Activated CD4-positive, alpha-beta T cell treated with anti-CD3 and anti-CD28 coated beads, Interleukin-2, amount 50 U/mL, for 1 hour (primary cell): ENCODE results near the gene ICAM3.
A peak's percentile ranks its signal among the peaks of the same experiment; 100 is the strongest.

Experiments
- DNase-seq: peaks from one replicate; pipeline ENCODE4 v3.0.0-alpha.2; 2020

Gene ICAM3

DNA sequence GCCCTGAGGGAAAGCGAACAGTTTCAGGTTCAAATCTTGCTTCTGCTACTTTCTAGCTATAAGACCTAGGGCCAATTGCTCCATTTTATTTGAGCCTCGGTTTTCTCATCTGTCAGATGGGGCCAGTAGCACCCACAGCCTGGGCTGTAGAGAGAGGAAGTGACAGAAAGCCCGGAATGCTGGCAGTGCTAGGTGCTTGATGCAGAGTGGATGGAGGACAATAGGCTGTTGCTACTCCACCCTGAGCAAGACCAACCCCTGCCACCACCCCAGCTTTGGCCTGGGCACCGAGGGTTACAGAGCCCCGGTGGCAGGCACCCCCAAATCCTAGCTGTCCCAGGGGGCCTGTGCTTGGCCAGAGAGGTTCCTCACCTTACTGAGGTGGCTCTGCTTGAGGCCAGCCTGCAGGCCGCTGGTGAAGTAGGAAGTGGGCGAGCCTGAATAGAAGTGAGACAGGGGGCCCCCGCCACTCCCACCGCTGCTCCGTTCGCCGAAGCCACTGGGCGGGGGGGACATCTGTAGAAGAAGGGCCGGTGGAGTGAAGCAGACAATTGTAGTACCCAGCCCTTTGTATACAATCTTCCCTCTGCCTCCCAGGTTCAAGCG lies 21.5 kb downstream of the ICAM3 start:
- no peak for DNase-seq

DNA sequence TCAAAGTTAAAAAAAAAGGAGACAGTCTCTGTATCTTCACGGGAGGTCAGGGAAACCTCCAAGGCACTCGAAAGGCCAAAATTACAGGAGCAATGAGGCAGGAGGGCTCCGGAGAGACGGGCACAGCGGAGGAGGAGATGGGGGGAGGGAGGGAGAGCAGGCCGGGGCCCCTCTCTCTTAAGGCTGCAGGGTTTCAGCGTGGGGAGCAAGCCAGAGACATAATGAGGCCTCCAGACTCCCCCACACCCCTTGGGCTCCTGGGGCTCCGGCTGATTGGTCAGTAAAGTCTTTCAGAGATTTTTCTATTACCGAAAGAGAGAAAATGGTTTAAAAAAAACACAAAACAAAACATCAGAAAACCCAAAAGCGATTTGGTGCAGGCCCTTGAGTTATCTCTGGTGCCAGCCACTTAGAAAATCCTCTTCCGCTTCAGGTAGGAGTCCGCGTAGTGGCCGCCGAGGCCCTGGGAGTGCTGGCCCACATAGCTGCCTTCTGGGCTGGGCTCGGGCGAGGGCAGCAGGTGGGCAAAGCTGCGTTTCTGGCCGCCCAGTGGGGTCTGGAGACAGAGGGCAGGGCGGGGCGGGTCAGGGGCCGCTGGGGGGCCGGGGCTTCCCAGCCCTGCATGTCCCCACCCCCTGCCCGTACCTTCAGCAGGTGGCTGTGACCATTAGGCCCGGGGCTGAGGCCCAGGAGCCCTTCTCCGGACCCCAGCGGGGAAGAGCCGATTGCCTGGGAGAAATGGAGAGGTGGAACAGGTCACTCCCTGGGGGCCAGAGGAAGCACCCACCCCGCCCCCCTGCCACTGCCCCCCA lies 22.2 kb downstream of the ICAM3 start:
- DNase-seq, result no peak

DNA sequence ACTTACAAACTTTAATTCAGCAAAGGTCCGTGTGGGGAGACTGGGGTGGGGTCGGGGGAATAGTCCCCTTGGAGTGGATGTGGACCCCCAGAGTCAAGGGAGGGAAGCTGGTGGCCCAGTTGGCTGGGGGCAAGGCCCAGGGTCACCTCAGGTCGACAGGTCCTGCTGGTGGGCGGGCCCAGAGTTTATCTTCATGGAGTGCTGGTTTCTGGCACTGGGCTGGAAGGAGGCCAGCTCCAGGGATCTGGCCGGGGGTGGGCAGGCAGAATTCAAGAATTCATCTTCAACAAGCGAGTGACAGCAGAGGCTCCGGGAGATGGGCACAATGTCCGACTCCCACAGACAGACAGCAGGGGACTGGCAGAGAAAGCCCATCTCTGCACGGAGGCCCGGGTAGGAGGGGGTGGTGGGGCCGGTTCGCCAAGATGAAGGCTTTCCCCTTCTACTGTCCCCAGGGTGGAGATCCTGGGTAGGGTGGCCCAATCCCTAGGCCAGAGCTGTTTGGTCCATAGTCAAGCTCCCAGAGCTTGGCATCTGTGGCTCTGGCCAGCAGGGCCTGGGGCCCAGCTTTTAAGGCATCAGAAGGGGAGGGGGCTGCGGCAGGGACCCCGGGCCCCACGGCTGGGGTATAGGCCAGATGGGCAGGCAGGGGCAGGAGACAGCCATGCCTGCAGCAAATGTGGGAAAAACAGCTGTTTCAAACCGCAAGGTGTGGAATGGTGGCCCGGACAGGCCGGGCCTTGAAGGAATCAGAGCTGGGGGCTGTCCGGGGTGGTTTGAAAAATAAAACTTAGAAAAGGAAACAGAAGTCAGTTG lies 23.0 kb downstream of the ICAM3 start:
- no peak for DNase-seq

DNA sequence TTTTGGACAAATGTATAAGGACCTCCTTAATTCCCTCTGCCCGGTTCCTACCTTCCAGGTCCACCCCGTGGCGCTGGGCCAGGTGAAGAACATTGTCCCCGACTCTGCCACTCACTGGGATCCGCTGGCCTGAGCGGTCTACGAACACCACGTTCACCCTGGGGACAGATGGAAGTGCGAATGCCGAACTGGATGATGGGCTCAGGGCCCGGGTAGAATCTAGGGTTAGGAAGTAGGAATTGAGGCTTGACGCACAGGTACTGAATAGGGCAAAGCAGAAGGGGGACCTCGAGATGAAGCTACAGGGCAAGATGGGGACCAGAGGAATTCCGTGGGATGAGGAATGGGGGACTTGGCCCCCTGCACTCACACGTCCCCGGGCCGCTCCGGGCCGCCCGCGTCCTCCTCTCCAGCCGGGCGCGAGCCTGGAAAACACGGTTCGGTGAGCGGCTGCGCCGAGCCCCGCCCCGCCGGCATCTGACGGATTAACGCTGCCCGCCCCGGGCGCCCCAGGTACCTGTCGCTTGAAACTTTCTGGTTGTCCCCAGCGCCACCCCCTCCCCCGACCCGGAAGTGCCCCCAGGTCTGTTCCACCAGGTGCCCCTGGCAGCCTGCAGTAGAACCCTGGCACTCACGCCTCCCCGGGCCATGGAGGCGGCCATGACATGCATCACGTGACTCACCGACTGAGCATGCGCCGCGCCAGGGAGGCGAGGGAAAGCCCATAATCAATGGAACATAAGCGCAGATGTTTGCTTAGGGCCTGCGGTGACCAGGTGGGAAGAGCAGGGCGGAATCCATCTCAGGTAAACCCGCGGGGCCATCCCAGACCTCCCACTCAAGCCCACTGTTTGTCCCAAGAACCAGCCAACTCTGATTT lies 23.8 kb downstream of the ICAM3 start, which contains the start of gene FDX2:
Gene FDX2 (minus strand): TSS at position 681 of the 880 bp plus-strand sequence. CDS start 19 bp downstream, at position 662.
- DNase-seq, result peak; percentile 93

DNA sequence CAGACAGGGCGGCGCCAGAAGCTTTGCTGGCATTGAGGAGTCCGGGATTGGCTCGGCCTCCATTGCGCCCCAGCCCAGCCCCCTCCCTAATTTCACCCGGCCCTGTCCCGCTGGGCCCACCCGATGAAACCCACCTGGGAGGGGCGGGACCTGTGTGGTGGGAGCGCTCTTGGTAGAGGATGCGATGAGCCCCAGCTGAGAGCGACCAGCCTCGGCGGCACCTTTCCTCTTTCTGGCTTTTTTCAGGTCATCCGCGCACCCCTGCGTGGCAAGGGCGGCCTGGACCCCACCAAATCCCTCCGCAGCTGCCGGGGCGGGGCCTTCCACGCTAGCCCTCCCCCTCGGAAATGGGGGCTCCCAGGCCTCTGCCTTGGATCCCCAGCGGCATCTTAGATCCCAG lies 30.0 kb downstream of the ICAM3 start, which contains the start of gene ZGLP1:
Gene ZGLP1 (minus strand): TSS at position 393 of the 400 bp plus-strand sequence.
- DNase-seq, result no peak

DNA sequence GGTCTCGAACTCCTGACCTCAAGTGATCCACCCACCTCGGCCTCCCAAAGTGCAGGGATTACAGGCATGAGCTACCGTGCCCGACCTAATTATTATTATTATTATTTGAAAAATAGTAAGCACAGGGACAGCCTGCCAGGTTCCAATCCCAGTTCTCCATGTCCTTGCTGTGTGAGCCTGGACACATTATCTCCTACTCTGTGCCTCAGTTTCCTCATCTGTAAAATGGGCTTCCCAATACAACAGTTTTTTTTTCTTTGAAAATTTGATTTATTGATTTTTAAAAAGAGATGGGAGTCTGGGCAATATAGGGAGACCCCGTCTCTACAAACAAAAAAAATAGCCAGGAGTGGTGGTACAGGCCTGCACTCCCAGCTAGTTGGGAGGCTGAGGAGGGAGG lies 33.1 kb downstream of the ICAM3 start:
- no peak for DNase-seq

DNA sequence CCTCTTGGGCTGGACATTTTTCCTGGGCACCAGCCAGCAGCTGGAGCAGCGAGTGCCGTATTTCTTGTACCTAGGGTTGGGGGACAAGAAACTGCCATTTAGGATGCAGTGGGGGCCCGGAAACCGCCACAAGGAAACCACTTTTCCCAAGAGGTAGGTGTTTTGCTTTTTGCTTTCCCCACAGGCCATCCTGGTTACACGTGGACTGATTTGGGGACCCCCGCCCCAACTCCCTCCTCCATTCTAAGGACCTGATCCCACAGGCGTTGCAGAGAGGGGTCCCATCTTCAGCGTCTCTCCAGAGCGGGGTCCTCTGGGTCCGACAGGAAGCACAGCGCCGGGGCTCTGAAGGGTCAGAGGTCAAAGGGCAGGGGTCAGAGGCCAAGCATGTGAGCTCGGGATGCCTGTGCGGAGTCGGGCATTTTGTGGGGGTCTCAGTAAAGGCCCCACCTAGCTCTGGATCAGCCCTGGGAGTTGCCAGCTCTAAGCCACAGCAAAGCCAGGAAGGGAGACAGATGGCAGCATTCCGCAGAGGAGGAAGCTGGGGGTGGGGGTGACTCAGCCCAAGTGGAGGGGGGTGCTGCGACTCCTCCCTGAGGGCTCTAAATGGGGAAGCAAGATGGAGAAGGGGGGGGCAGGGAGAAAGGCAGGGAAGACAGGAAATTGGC lies 34.2 kb downstream of the ICAM3 start:
- no peak for DNase-seq

DNA sequence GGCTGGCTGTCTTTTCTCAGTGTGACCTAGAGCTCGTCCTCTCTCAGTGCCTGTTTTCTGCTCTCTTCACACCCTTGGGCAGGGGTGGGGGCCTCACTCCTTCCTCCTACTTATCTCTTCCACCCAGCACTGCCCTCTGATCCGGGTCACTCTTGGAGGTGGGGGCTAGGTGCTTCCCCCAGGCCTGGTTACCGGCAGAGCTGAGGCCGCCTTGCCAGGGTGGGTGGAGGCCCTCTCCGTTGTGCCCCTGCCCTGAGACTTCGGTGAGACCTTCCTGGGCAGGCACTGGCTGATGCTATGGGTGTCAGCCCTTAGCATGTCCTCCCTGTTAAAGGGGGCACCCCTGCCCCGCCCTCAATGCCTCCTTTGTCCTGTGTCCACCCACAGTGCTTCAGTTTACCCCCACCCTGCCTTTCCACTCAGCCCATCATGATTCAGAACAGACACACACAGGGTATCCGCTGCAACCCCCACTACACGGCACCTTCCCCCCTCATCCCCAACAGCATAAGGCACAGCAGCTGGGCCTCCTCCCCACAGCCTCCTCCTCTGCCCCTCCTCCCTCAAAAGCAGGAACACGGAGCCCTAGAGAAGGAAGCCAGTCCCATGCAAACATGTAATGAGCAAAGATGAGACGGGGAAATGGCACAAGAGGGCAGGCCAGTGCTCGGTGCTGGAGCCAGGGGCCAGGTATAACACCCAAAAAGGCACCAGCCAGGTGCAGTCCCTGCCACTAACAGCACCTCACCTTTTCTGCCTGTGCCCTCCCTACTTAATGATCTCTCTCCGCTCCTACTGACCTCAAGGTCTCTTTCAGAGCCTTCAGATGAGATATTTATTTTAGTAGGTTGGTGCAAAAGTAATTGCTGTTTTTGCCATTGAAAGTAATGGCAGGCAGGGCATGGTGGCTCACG lies 39.6 kb downstream of the ICAM3 start:
- DNase-seq, result no peak

DNA sequence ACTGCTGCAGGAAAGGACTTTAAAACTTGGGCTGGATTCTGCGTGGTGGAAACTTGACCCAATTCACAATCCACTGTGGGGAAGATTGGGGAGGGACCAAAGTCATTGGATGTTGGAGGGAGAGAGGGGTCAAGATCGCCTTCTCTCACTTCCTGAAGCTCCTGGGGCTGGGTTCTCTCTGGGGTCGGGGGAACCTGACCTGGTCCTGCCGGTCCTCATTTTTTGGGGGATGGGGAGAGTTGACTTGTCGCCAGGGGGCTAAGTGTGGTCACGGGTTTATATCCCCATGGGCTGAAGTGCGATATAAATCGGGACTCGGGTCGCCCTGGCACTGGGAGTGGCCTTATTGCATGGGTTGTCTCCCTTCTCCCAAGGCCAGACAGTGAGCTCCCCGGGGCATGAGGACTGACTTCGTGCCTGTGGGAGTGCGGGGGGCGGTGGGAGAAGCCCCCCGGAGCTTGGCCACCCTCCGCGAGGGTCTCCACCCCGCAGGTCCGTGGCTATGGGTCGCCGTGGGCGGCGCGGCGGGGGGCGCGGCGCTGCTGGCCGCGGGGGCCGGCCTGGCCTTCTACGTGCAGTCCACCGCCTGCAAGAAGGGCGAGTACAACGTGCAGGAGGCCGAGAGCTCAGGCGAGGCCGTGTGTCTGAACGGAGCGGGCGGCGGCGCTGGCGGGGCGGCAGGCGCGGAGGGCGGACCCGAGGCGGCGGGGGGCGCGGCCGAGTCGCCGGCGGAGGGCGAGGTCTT lies 43.4 kb downstream of the ICAM3 start:
- no peak for DNase-seq

DNA sequence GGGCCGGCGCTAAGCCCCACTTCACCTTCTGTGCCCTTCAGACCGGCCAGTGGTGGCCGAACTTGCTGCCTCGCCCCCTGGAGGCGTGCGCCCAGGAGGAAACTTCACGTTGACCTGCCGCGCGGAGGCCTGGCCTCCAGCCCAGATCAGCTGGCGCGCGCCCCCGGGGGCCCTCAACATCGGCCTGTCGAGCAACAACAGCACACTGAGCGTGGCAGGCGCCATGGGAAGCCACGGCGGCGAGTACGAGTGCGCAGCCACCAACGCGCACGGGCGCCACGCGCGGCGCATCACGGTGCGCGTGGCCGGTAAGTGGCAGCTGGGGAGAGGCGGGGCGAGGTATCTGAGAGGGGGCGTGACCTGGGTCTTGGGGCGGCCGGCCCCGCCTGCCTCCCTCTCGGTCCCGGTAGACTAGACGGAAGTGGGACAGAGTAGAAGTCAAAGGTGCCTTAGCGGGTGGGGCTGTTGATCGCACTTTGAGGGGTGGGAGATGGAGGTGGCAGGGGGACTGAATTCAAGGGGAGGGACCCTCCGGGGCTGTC lies 44.0 kb downstream of the ICAM3 start:
- DNase-seq, result peak; percentile 66

DNA sequence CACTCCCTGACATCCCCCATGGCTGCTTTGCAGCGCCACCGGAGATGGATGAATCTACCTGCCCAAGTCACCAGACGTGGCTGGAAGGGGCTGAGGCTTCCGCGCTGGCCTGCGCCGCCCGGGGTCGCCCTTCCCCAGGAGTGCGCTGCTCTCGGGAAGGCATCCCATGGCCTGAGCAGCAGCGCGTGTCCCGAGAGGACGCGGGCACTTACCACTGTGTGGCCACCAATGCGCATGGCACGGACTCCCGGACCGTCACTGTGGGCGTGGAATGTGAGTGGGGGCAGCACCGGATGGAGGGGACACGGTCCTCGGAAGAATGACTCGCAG lies 45.1 kb downstream of the ICAM3 start:
- DNase-seq, result no peak

DNA sequence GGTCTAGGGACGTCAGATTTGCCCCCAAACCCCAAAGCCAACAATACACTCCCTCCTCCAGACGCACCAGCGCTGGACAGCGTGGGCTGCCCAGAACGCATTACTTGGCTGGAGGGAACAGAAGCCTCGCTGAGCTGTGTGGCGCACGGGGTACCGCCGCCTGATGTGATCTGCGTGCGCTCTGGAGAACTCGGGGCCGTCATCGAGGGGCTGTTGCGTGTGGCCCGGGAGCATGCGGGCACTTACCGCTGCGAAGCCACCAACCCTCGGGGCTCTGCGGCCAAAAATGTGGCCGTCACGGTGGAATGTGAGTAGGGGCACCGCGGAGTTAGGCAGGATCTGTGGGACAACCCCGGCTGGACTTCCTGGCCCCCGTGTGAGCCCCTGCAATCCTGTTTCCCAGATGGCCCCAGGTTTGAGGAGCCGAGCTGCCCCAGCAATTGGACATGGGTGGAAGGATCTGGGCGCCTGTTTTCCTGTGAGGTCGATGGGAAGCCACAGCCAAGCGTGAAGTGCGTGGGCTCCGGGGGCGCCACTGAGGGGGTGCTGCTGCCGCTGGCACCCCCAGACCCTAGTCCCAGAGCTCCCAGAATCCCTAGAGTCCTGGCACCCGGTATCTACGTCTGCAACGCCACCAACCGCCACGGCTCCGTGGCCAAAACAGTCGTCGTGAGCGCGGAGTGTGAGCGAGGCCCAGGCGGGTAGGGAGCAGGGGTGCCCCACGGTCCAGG lies 45.6 kb downstream of the ICAM3 start:
- no peak for DNase-seq

DNA sequence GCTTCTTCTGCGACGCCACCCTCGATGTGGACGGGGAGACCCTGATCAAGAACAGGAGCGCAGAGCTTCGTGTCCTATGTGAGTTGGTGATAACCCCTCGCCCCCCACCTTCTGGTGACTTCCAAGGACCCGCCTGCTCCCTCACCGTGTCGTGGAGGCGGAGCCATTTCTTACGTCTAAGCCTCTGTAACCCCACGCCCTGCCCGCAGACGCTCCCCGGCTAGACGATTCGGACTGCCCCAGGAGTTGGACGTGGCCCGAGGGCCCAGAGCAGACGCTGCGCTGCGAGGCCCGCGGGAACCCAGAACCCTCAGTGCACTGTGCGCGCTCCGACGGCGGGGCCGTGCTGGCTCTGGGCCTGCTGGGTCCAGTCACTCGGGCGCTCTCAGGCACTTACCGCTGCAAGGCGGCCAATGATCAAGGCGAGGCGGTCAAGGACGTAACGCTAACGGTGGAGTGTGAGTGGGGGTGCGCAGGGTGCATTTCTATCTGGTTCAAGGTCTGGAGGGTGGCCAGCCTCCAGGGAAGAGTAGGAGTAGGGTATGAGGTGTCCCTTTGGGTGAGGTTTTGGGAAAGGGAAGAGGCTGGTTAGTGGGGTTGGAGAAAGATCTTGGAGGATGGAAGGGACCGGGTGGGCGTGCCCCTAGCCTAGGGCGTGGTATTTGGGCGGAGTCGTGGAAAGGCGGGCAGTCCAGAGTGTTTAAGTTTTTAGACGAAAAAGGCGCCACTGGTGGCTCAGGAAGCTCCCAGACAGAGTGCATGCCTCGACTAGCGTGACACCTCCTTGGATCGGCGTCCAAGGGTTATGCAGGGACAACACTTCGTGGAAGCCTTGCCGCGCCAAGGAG lies 46.4 kb downstream of the ICAM3 start:
- DNase-seq, result no peak

DNA sequence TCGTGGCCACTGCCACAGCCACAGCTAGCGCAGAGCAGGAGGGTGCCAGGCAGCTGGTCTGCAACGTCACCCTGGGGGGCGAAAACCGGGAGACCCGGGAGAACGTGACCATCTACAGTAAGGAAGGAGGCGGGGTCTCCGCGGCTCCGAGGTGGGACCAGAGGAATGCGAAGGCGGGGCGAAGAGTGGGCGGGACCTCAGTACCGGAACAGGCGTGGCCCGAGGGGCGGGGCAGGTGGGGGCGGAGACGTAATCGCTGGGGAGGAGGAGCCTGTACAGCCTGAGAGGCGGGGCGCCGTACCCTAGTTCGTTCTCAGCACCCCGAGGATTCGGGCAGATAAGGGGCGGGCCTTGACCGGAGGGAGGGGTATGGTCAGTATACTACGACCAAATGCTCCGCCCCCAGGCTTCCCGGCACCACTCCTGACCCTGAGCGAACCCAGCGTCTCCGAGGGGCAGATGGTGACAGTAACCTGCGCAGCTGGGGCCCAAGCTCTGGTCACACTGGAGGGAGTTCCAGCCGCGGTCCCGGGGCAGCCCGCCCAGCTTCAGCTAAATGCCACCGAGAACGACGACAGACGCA lies 47.1 kb downstream of the ICAM3 start:
- peak; percentile 63 for DNase-seq

DNA sequence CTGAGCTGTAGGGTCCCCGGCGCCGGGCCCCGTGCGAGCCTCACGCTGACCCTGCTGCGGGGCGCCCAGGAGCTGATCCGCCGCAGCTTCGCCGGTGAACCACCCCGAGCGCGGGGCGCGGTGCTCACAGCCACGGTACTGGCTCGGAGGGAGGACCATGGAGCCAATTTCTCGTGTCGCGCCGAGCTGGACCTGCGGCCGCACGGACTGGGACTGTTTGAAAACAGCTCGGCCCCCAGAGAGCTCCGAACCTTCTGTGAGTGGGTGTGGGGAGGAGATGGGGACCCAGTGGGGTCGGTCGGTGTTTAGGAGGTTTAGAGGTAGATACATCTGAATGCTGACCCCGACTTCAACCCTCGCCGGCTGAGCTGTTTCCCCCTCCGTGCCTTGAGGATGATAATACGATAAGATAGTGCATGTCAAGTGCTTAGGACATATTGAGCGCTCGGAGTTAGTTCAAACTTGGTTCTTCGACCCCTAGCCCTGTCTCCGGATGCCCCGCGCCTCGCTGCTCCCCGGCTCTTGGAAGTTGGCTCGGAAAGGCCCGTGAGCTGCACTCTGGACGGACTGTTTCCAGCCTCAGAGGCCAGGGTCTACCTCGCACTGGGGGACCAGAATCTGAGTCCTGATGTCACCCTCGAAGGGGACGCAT lies 47.7 kb downstream of the ICAM3 start:
- no peak for DNase-seq

DNA sequence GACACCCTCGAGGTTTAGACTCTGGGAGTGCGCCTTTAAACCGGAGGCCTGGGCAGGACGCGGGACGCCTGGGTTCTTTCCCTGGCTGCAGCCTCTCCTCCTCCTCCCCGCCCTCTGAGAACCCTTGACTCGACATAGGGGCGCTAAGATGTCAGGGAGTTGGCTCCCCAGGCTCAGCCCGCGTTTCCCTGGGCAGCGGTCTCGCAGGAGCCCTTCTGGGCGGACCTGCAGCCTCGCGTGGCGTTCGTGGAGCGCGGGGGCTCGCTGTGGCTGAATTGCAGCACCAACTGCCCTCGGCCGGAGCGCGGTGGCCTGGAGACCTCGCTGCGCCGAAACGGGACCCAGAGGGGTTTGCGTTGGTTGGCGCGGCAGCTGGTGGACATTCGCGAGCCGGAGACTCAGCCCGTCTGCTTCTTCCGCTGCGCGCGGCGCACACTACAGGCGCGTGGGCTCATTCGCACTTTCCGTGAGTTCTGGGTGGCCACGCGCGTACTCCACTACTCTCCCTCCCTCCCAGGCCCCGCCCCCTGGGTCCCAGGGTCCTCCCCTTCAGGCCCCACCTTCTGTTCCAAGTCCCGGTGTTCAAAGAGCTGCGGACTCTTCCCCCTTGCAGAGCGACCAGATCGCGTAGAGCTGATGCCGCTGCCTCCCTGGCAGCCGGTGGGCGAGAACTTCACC lies 48.4 kb downstream of the ICAM3 start:
- DNase-seq, result peak; percentile 53
